Fibroblast of skin of right biceps (primary cell): ENCODE data around the gene SCAMP3.
"Not testable (repeated sequence)": the region's sequence is repeated elsewhere in the genome, so short reads cannot be mapped to it uniquely, and the experiment has no call there.

ENCODE experiments used
- DNase-seq: peaks from one replicate; pipeline ENCODE4 v3.0.0-alpha.2; 2013

The SCAMP3 gene

DNA sequence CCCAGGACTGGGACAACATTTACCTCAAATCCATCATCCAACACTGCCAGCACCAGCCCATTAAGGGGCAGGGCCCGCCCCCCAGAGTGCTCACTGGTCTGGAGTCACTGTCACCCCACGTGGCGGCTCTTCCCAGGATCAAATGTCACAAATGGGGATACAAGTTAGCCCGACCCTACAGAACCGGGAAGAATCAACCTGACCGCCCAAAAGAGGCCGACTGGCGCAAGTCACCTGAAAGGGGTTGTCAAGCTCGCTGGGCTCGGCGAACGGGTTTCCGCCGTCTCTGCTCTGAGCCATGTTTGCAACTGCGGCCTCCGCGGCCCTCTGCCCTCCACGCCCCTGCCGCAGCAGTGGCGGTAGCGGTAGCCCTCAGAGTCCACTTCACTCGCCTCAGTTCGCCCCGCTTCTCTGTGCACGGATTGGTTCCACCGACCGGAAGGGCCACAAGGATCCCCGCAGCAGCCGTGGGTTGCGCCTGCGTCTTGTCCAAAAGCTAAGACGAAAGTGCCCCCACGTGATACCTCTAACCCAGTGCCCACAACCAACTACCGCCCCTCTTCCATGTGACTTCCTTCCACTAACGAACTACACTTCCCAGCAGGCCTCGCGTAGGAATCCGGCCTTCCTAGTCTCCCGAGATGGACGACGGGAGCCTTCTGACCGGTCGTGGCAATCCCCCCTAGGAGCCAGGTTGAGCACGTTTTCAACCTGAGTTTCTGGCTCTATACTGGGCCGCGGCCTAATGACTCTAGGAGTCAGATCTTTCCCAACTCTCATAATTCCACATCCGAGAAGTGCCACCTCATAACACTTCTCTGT is at the start of gene SCAMP3:
Gene SCAMP3 (minus strand): TSS at position 509 of the 822 bp plus-strand sequence. CDS start 209 bp downstream, at position 300.
- DNase-seq, result peak; percentile 97

DNA sequence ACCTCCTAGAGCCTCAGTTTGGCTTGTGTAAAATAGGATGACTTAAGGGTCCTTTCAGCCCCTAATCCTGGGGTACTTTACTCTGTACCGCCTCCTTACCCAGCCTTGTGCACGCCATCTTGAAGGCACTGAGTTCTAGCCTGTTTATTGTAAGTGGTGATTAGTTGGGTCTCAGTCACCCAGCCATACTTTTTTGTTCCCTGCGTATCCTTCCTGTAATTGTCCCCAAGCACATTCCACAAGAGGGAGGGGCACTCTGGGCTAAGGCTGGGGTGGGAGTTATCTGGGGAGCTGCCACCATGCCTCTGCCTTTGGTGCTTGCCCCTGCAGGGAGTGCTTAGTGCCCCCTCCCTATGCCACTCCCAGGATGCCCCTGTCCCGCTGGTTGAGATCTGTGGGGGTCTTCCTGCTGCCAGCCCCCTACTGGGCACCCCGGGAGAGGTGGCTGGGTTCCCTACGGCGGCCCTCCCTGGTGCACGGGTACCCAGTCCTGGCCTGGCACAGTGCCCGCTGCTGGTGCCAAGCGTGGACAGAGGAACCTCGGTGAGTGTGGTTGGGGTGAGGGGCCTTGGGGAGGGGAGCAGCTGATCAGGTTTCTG is 47.4 kb upstream of the SCAMP3 start:
- DNase-seq, result no peak

DNA sequence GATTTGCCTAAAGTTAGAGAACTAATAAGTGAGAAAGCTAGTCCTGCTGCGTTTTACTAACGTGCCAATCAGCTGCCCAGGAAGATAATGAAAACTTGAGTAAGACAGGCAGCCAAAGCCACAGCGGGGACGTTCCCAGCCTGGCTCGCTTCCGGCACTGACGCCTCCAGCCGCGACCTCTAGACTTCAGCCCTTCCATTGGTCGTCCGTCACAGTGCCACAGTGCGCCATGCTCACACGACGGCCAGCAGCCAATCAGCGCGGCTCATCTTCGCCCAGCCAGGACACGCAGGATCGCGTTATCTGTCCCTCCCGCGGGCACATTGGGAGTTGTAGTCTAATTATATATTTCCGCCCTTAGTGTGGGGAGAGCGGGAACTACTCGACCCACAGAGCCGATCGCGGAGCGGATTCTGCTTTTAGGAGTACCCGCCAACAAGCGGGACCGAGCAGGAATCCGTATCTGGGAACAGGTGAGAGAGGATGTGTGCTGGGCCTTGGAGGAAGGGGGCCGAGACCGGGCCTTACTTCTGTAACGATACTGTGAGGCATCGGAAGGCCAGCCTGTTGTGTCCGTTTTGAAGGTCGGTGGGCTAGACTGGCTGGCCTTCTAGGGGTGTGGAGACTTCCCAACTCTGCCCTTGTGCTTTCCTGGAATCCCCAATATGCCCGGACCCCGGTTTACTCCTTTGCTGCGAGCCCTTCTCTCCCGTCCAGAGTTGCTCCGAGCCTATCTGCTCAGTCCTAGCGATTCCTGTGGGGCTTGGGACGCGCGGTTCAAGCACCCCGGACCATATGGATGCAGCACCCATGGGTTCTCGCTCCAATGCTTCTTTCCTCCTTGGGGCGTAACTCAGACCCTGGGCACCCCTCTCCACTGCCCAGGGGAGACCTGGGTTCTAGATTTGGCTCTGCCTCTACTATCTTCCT is 46.6 kb upstream of the SCAMP3 start, which contains the start of gene FDPS:
Gene FDPS (plus strand): TSS at position 374 of the 930 bp plus-strand sequence. CDS start 924 bp downstream, outside the sequence.
- peak; percentile 99 for DNase-seq

GRCh38 chr1:155307247-155307740 is 45.1 kb upstream of the SCAMP3 start:
- peak; percentile 57 for DNase-seq

DNA sequence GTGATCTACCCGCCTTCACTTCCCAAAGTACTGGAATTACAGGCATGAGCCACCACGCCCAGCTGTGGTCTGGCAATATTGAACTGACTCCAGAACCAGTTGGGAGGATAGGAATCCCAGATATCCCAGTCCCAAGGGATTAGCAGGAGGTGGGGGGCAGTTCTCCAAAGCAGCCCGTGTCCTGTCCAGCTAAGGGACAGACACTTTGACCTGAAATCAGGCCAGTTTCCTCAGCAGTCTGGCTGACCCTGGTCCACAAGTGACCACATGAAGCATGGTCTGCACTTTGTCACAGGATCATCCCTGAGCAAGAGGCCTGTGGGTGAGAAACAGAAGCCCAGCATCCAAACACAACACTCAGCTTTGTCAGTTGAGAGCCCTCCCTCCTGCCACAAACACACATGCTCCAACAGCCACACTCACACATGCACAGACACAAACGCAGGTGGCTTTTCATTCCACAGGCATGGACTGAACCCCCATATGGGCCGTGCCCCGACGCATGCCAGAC is 43.8 kb upstream of the SCAMP3 start:
- no peak for DNase-seq

DNA sequence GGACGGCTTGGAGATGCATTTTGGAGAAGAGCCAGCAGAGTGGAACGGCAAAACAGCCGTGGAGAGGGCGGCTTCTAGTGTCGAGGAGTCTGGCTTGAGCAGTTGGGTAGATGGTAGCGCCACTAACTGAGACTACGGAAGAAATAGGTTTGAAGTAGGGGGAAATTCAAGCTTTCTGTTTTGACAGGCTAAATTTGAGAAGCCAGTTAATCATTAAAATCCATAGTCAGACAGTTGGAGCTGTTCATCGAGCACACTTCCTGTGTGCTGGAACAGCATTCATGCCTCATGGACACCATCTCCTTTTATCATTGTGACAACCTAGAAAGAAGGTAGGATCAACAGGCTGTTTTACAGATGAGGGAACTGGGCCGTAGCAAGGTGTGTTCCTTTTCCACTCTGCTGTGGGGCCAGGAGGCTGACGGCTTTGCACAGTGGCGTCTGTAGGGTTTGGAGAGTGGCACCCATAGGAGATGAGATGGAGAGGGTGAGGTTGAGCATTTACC is 42.5 kb upstream of the SCAMP3 start:
- no peak for DNase-seq

DNA sequence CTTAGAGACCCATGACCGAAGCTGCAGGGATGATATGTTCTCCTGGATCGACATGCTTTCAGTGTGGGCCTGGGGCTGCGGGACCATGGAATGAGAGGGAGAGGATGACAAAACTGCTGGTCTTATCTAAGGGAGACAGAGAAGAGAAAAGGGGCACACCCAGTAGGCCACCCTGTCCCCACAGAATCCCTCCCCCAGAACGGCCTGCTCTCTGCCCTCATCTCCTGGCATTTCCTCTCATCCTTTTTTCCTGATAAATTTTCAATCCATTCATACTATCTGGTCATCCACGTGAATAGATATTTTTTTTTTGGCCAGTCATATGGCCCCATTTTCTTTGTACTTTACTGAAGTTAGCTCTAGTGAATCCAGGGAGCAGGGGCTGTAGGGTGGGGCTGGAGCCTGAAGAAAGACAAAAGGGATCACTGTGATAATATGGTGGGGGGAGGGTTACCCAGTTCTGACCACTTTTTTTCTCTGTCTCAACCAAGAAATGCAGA is 39.2 kb upstream of the SCAMP3 start, which contains the start of gene PKLR:
Gene PKLR (minus strand): TSS at position 97 of the 500 bp plus-strand sequence. CDS start 43 bp downstream, at position 54.
- no peak for DNase-seq

GRCh38 chr1:155300553-155301329 is 38.6 kb upstream of the SCAMP3 start:
- no peak for DNase-seq

DNA sequence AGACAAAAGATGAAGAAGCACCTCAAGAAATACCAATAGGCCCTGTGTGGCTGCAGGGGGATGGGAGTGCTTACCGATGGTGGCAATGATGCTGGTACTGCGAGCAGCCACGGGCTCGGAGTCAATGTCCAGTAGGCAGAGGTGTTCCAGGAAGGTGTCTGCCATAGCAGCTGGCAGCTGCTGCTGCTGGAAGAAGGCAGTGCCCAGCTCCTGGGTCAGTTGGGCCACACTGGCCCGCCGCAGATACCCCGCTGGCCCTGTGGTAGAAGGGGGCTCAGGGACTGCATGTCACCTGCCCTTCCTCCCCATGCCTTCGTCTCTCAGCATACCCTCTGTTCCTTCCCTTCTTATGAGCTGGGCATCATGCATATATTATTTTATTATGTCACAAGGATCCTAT is 37.9 kb upstream of the SCAMP3 start:
- no peak for DNase-seq

DNA sequence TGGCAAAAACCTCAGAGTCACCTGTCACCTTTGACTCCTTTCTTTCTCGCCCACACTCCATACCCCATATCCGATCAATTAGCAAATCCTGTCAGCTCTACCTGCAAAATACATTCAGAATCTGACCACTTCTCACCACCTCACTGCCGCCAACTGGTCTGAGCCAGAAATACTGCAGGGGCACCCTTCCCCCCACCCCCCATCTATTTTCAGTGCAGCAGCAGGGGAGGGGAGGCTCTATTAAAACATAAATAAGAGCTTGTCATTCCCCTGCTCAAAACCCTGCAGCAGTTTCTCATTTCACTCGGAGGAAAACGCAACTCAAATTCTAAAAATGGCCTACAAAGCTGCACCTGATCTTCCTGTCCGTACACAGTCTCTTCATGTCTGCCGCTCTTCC is 35.2 kb upstream of the SCAMP3 start:
- DNase-seq, result no peak

DNA sequence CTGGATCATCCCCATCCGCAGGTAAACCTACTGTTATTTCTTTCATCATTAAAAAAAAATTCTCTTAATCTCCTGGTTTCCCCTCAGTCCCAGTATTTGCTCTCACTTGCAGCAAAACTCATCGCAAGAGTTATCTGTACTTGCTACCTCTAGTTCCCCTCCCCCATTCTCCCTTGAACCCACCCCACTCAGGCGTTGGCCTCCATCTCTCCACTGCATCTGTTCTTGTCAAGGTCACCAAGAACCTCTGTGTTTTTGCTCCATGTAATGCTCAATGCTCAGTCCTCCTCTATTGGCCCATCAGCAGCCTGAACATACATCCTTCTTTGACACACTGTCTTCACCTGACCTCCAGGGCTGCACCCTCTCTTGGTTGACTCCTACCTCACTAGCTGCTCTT is 34.5 kb upstream of the SCAMP3 start:
- DNase-seq, result no peak

DNA sequence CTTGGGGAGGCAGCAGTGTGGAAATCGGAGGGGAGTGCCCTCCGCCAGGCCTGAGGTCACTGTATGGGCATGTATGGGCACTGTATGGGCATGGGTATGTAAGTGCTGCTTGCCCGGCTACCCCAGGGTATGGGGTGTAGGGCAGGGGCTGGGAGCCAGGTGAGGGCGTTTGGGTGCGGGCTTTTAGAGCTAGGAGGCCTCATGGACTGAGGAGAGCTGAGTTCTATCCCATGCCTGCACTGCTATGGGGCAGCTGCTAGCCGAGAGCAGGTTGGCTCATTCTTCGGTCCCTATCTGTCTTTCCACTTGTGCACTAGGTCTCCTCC is 33.7 kb upstream of the SCAMP3 start:
- no peak for DNase-seq

DNA sequence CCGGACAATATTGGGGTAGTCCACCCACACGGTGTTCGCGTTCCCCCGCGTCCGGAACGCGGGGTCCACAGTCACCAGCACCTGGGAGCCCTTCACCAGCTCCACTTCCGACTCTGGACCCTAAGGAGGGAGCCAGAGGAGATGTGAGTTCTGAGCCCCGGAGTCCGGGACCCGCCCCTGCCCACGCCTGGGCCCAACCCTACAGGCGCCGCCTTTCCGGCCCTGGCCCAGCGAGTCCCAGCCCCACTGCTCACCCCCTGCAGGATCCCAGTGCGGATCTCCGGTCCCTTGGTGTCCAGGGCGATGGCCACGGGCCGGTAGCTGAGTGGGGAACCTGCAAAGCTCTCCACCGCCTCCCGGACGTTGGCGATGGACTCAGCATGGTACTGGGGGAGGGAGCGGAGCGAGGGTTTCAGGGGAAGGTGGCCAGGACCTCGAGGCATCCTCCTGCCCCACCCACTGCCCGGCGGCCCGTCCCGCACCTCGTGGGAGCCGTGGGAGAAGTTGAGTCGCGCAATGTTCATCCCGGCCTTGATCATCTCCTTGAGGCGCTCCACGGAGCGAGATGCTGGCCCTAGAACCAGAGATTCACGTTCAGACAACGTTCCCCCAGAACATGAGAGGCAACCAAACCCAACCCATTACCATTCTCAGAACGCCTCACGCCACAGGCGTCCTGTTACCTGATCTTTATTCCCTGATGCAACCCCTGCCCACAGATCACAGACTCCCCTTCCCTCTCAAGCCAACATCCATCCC is 33.2 kb upstream of the SCAMP3 start:
- no peak for DNase-seq

- DNase-seq, result no peak
Observed at GRCh38 chr1:155294520-155295182, 32.5 kb upstream of the SCAMP3 start.

DNA sequence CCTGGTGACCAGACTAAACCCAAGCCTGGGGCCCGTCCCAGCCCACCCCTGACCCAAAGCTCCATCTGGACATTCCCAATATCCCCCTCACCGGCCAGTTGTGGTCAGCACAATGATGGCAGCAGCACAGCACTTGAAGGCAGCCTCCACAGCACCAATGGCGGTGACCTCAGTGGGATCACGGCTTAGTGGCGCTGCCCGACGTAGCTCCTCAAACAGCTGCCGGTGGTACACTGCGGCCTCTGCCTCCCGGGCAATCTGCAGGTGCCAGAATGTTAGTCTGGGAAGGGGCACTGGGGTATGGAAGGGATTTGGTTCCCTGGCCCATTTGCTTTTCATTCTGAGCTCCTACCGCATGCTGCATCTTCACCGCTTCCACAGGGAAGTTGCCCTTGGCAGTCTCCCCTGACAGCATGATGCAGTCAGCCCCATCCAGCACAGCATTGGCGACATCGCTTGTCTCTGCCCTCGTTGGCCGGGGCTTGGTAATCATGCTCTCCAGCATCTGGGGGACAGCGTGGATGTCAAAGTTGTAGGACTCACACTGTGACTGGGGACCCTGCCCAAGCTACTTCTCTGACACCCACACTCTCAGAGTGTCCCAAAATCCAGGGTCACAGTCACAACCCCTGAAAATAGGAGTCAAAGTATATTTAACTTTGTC is 31.1 kb upstream of the SCAMP3 start:
- no peak for DNase-seq

- not testable (repeated sequence) for DNase-seq
Observed at GRCh38 chr1:155291006-155291405, 28.8 kb upstream of the SCAMP3 start.

DNA sequence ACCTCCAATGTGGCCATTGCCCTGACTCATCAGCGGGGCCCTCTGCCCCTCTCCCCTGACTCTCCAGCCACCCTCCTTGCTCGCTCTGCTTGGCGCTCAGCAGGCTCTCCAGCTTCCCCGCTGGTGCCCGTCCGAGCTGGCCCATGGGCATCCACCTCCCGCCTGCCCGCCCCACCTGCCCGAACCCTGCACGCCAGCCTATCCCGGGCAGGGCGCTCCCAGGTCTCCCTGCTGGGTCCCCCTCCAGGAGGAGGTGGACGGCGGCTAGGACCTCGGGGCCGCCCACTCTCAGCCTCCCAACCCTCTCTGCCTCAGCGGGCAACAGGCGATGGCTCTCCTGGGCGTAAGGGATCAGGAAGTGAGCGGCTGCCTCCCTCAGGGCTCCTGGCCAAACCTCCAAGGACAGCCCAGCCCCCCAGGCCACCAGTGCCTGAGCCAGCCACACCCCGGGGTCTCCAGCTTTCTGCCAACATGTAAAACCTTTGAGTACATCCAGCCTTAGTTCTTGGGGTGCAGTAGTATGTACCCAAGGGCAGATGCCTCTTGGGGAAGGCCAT is 25.9 kb upstream of the SCAMP3 start:
- DNase-seq, result no peak

GRCh38 chr1:155286544-155286943 is 24.4 kb upstream of the SCAMP3 start:
- no peak for DNase-seq

DNA sequence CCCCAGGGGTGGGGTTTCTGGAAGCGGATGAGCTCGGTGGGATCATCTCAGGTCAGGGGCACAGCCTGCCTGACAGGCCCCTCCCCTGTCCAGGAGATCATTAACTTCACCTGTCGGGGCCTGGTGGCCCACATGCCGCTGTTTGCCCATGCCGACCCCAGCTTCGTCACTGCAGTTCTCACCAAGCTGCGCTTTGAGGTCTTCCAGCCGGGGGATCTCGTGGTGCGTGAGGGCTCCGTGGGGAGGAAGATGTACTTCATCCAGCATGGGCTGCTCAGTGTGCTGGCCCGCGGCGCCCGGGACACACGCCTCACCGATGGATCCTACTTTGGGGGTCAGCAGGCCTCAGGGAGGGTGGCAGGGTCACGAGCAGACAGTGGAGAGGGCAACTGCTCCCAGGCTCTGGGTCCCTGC is 23.5 kb upstream of the SCAMP3 start:
- DNase-seq, result no peak
